K562 (cell line): ENCODE data around the gene TMSB15C. TPM values are rescaled to one million over a fixed set of nuclear protein-coding genes. Genes with fewer than 3 reads are reported as not detected.
A peak's percentile ranks its signal among the peaks of the same experiment; 100 is the strongest.
"Not testable (repeated sequence)": the region's sequence is repeated elsewhere in the genome, so short reads cannot be mapped to it uniquely, and the experiment has no call there.

ENCODE experiments used
- ATAC-seq: fragments of 200-7000 bp; cut with Tn5 transposase; 3 replicates; pipeline ENCODE4 v1.9.1; 2020; ENCODE audit warnings: moderate library complexity
- BruUV-seq: library from RNA; stranded (reverse); fragments of 400-500 nt; replicated peaks from 2 replicates; lab custom pipeline; 2021; lab: Mats Ljungman, UMichigan
- CTCF ChIA-PET: fragments of 300-600 bp; formaldehyde crosslinking; extraction: SDS; loops from one replicate; lab custom pipeline; 2021; ENCODE audit warnings: low intra/inter-chr PET ratio; lab: Yijun Ruan, JAX
- POLR2A ChIA-PET: fragments of 300-600, 350-650 bp; sonication (Branson Sonifier 250); formaldehyde crosslinking; extraction: SDS; loops from one replicate; lab custom pipeline; 2021; ENCODE audit warnings: antibody characterized with exemption, inconsistent platforms; lab: Yijun Ruan, JAX
- DNase-seq, 4 experiments: peaks; one replicate each; pipeline versions ENCODE4 v3.0.0 to v3.0.0-alpha.2; 2011 to 2018; ENCODE audit warnings: low spot score in 3 of 4, mixed read lengths in 3 of 4; ENCODE audit errors: extremely low read depth in 1 of 4
- FAIRE-seq: peaks from 2 replicates; lab custom pipeline; 2011; peaks lifted over from hg19 to GRCh38; lab: Jason Lieb, UNC
- H2AFZ ChIP-seq: 2 replicates; pipeline ENCODE4 v1.6.0; 2011; ENCODE audit warnings: low read depth, low read length, control low read depth, inconsistent platforms
- H3K27ac ChIP-seq: fragments of 200-600 bp; 3 replicates; pipeline ENCODE4 v1.8.0; 2011; ENCODE audit warnings: low read depth, mild to moderate bottlenecking, control low read depth, inconsistent platforms, low read length, moderate library complexity, mixed read lengths; ENCODE audit errors: extremely low read depth
- H3K27me3 ChIP-seq, 2 experiments: fragments of 300-600 bp in 1 of 2; 2 replicates in 1 of 2; 3 replicates in 1 of 2; pipeline versions ENCODE4 v1.6.0 to v1.8.0; 2011; ENCODE audit warnings: inconsistent platforms in 2 of 2, low read length in 2 of 2, mild to moderate bottlenecking in 1 of 2, mixed read lengths in 1 of 2, moderate library complexity in 1 of 2; ENCODE audit not compliant: control insufficient read depth in 2 of 2, insufficient read depth in 2 of 2
- H3K36me3 ChIP-seq: fragments of 300-600 bp; 3 replicates; pipeline ENCODE4 v1.8.0; 2011; ENCODE audit warnings: mild to moderate bottlenecking, low read length, inconsistent platforms; ENCODE audit not compliant: control insufficient read depth, insufficient read depth
- H3K4me1 ChIP-seq, 2 experiments: fragments of 200-600 bp in 1 of 2; replicated peaks in 1 of 2; 2 replicates in 1 of 2; 3 replicates in 1 of 2; pipeline versions ENCODE4 v1.5.1 to v1.8.0; 2011; ENCODE audit warnings: inconsistent platforms in 2 of 2, low read length in 2 of 2, mild to moderate bottlenecking in 1 of 2, mixed read lengths in 1 of 2, moderate library complexity in 1 of 2; ENCODE audit not compliant: control insufficient read depth in 2 of 2, insufficient read depth in 2 of 2
- H3K4me2 ChIP-seq: 2 replicates; pipeline ENCODE4 v1.6.1; 2011; ENCODE audit warnings: low read length, control low read depth, inconsistent platforms, mixed read lengths; ENCODE audit not compliant: insufficient read depth
- H3K4me3 ChIP-seq: fragments of 200-600 bp; sonication (generic), shearing (Covaris generic); 2 replicates; pipeline ENCODE4 v1.5.1; 2016; ENCODE audit warnings: control low read depth, inconsistent platforms
- H3K79me2 ChIP-seq: fragments of 200-600 bp; 3 replicates; pipeline ENCODE4 v1.8.0; 2011; ENCODE audit warnings: low read length, inconsistent platforms; ENCODE audit not compliant: control insufficient read depth, insufficient read depth
- H3K9ac ChIP-seq, 2 experiments: 2 replicates each; pipeline versions ENCODE4 v1.6.0 to v1.6.1; 2011; ENCODE audit warnings: low read depth in 2 of 2, low read length in 2 of 2, control low read depth in 1 of 2, inconsistent platforms in 1 of 2, mild to moderate bottlenecking in 1 of 2, mixed read lengths in 1 of 2; ENCODE audit not compliant: insufficient read depth in 1 of 2
- H3K9me1 ChIP-seq: one replicate; pipeline ENCODE4 v1.6.0; 2011; ENCODE audit warnings: inconsistent platforms, mild to moderate bottlenecking, low read length, moderate library complexity; ENCODE audit not compliant: control insufficient read depth, insufficient read depth
- H3K9me3 ChIP-seq: replicated peaks from 2 replicates; pipeline ENCODE4 v1.5.1; 2011; ENCODE audit warnings: low read depth, low read length, inconsistent platforms; ENCODE audit not compliant: control insufficient read depth, insufficient read depth
- H4K20me1 ChIP-seq: replicated peaks from 2 replicates; pipeline ENCODE4 v1.6.1; 2011; ENCODE audit warnings: low read length, inconsistent platforms, mixed read lengths; ENCODE audit not compliant: control insufficient read depth, insufficient read depth
- ATF4 ChIP-seq: fragments of 450-650 bp; formaldehyde crosslinking; IDR thresholded peaks from 2 replicates; pipeline ENCODE4 v1.4.0; 2022; ENCODE audit warnings: mild to moderate bottlenecking, moderate library complexity
- E2F6 ChIP-seq, 2 experiments: IDR thresholded peaks; 2 replicates each; pipeline ENCODE4 v1.6.1; 2011; ENCODE audit warnings: borderline replicate concordance in 1 of 2, control low read depth in 1 of 2, low read depth in 1 of 2, low read length in 1 of 2, mild to moderate bottlenecking in 1 of 2, mixed read lengths in 1 of 2, moderate library complexity in 1 of 2; ENCODE audit not compliant: insufficient read depth in 1 of 2, insufficient read length in 1 of 2, poor library complexity in 1 of 2, severe bottlenecking in 1 of 2; ENCODE audit errors: extremely low read depth in 1 of 2
- EP300 ChIP-seq: IDR thresholded peaks from 2 replicates; pipeline ENCODE4 v1.6.1; 2012; ENCODE audit warnings: low read length, improper control_type of control experiment
- WGBS: fragments of 100-300 bp; shearing (Covaris generic); methylation state at CpG from one replicate; pipeline ENCODE4 v1.1.6; 2016; ENCODE audit warnings: low coverage, mixed read lengths; ENCODE audit not compliant: insufficient coverage; ENCODE audit errors: missing lambda C conversion rate; 5-methylcytosine and 5-hydroxymethylcytosine counted together
- in situ Hi-C: fragments of 300-500 bp; cut with MboI; formaldehyde crosslinking; loops from 4 replicates; pipeline ENCODE4 v1.15.0; 2018; ENCODE audit warnings: inconsistent platforms, mixed read lengths
- intact Hi-C: fragments of 100-400 bp; cut with micrococcal nuclease; formaldehyde crosslinking; loops from 2 replicates; pipeline ENCODE4 v1.14.2; 2022
- polyA plus RNA-seq, 8 experiments: library from polyadenylated mRNA; depleted of rRNA in 4 of 8; stranded (reverse) in 5 of 8; unstranded in 3 of 8; fragments of >200 nt; fragmentation: Nextera tagmentation in 2 of 8; fragmentation: Illumina TruSeq in 1 of 8; extraction: Ambion mirVana in 2 of 8; extraction: Trizol in 1 of 8; gene quantifications; 2 replicates each; pipeline versions ENCODE4 v1.2.1 to v1.2.3, GENCODE V29; 2011 to 2014; ENCODE audit warnings: inconsistent platforms in 1 of 8, missing spikeins in 1 of 8
- total RNA-seq, 7 experiments: library from RNA; depleted of rRNA in 6 of 7; stranded (reverse); fragments of >200 nt in 6 of 7; fragmentation: Illumina TruSeq in 2 of 7; extraction: Trizol in 2 of 7; gene quantifications; 2 replicates each; pipeline versions ENCODE4 v1.2.1 to v1.2.3, GENCODE V29; 2011 to 2021; ENCODE audit warnings: low replicate concordance in 1 of 7

The TMSB15C gene
- total and polyA plus RNA-seq, 9 of the 15 experiments (the other 6 are each of a cell fraction or from before 2014, with no cell fraction given): 0.03 TPM; not detected in 8

GRCh38 chrX:104112326-104112951 lies 36.4 kb upstream of the TMSB15C start, which contains the start of gene ZCCHC18:
Gene ZCCHC18 (plus strand): TSS chrX:104112523. CDS start chrX:104114112, 1,589 bp downstream.
- no TSS peak for BruUV-seq
- no peaks in the 10 kb centered on the region for H3K9me1 ChIP-seq
- H3K9me3 ChIP-seq: no peaks in the 10 kb centered on the region
- no peaks in the 10 kb centered on the region for H3K79me2 ChIP-seq
- ChIA-PET POLR2A (no interaction called here), CTCF (no interaction called here)
- H3K4me1 ChIP-seq: peaks cover 0 to 7% of the 10 kb centered on the region in 2 experiments; a peak in 2 of 5 replicates
- DNase-seq (peak; percentile 3 to 34 (median 26)), FAIRE-seq (no peak), ATAC-seq (peak; percentile 60)
- intact Hi-C loops: no loop called here
- H3K27ac ChIP-seq: no peak within 1 kb of the TSS
- peaks cover 8 to 31% of the 10 kb centered on the region in 2 experiments for H3K27me3 ChIP-seq
- H3K9ac ChIP-seq: peak within 1 kb of the TSS in 1 of 2 experiments; percentile 45; a peak in 1 of 4 replicates
- H3K36me3 ChIP-seq: no peaks in the 10 kb centered on the region
- H3K4me2 ChIP-seq: no peak within 1 kb of the TSS
- in situ Hi-C loops: no loop called here
- WGBS: 22% methylated on average over 11 of the region's 67 CpGs
- no peak within 1 kb of the TSS for H2AFZ ChIP-seq
- no peaks in the 10 kb centered on the region for H4K20me1 ChIP-seq
- TF ChIP-seq E2F6 (IDR thresholded peaks at IDR 0.05; ENCODE audit: borderline replicate concordance in 1 of 2, extremely low read depth in 1 of 2, insufficient read depth in 1 of 2, insufficient read length in 1 of 2, low read depth in 1 of 2, low read length in 1 of 2, poor library complexity in 1 of 2, severe bottlenecking in 1 of 2): peak in 1 of 2 experiments; percentile 18
- TF ChIP-seq ATF4 (CRISPR knock-in tag): no peak
- no peak for TF ChIP-seq EP300
- H3K4me3 ChIP-seq: peak within 1 kb of the TSS; percentile 18; the same call in 1 of the 2 replicates

DNA sequence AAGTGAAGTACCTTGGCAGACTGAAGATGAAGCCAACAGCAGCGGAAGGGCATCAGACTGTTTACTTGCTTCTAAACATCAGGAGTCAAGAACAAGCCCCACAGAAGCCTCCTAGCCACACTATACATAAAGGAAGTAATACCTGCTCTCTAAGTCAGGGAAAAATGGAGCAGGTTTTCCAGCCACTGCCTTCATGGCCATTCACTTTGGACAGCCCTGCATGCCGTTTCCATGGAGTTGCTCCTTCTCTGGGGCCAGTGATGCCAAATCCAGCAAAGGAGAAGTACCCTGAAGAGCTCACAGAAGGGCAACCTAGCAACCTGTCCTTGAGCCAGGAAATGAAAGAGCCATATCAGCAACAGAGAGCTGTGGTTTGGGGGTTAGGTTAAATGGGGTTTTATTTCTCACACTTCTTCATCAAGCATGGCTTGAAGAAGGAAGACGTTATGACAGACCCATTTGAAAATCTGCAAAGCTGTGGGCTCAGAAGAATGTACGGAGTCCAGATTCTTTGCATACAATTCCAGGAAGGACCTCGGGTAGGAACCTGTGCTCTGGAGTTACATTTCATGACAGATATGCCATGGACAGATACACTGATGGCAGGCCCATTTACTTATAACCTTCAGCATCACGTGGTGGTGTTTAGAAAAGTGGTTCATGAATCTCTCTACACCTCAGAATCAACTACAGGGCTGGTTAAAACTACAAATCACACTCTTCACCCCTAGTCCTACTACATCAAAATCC lies 34.6 kb upstream of the TMSB15C start:
- H2AFZ ChIP-seq, DNase-seq, ATAC-seq, H3K4me2 ChIP-seq, H3K79me2 ChIP-seq, H3K4me3 ChIP-seq, H3K9ac ChIP-seq, BruUV-seq, H3K4me1 ChIP-seq, H4K20me1 ChIP-seq, H3K9me3 ChIP-seq, H3K27ac ChIP-seq, intact Hi-C loops, POLR2A ChIA-PET, H3K9me1 ChIP-seq, in situ Hi-C loops, FAIRE-seq, H3K36me3 ChIP-seq: not testable (repeated sequence)
- H3K27me3 ChIP-seq: peaks cover 8 to 31% of the 10 kb centered on the region in 2 experiments
- WGBS: 0% methylated on average over 6 of the region's 6 CpGs
- CTCF ChIA-PET: interaction anchor here (0.5 kb wide), 1 partner anchor 454 kb away, joined by 3 read pairs; no protein-coding TSS in a partner anchor
